ENCODE results near the gene CDK10. TPM values are rescaled to one million over a fixed set of nuclear protein-coding genes. Genes with fewer than 3 reads are reported as not detected.
"Not testable (repeated sequence)": the region's sequence is repeated elsewhere in the genome, so short reads cannot be mapped to it uniquely, and the experiment has no call there.

The CDK10 gene
- total RNA-seq, 1 donor from 2014 or later = 83.2 TPM

- H3K9me3 Mint-ChIP-seq (ENCODE audit: unreplicated experiment) = no peaks in the 10 kb centered on the region
- DNase-seq (ENCODE audit: low spot score) = peak; percentile 91
Observed at GRCh38 chr16:89657442-89658220, 28.9 kb upstream of the CDK10 start, which contains the start of the genes CHMP1A and SPATA33. CHMP1A (minus strand) TSS chr16:89657708; CDS start chr16:89657588, 120 bp downstream. SPATA33 (plus strand) TSS chr16:89657836; CDS start chr16:89657912, 76 bp downstream.

DNA sequence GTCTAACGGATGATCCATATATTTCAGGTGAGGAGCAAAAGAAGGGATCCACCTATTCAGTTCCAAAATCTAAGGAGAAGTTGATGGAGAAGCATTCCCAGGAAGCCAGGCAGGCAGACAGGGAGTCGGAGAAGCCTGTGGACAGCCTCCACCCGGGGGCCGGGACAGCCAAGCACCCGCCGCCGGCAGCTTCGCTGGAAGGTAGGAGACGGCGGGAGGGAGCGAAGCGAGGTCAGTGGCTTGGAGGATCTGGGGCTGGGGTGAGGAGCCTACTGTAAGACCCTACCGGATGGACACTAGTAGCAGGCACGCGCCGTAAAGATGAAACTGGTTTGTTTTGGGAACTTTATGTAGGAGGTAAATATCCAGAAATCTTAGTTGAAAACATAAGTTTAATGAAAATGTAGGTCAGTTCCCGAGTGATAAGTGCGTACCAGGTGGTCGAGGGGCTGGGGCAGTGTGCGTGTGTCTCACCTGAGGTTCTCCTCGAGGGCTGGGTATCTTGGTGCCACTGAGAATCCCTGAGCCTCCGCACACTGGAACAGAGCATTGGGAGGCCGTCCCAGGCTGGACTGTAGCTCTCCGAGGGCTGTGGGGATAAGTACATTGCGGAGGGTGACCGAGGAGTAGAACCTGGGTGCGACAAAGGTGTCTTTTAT, 28.1 kb upstream of the CDK10 start:
- Mint-ChIP-seq H3K27ac (ENCODE audit: unreplicated experiment) (peak overlapping the region; percentile 61), H3K27me3 (ENCODE audit: unreplicated experiment) (peaks cover 12% of the 10 kb centered on the region)

More at GRCh38 chr16:89657442-89658220, 28.9 kb upstream of the CDK10 start, which contains the start of the genes CHMP1A and SPATA33:
- Mint-ChIP-seq H3K4me1 (ENCODE audit: unreplicated experiment) (peaks cover 8% of the 10 kb centered on the region), H3K27me3 (ENCODE audit: unreplicated experiment) (peaks cover 12% of the 10 kb centered on the region), H3K36me3 (ENCODE audit: low read depth, unreplicated experiment) (peaks cover 35% of the 10 kb centered on the region), H3K4me3 (ENCODE audit: unreplicated experiment) (peak within 1 kb of the TSS; percentile 97), H3K27ac (ENCODE audit: unreplicated experiment) (peak within 1 kb of the TSS; percentile 72)
- TF ChIP-seq CTCF (IDR thresholded peaks at IDR 0.05; ENCODE audit: unreplicated experiment) = no peak

DNA sequence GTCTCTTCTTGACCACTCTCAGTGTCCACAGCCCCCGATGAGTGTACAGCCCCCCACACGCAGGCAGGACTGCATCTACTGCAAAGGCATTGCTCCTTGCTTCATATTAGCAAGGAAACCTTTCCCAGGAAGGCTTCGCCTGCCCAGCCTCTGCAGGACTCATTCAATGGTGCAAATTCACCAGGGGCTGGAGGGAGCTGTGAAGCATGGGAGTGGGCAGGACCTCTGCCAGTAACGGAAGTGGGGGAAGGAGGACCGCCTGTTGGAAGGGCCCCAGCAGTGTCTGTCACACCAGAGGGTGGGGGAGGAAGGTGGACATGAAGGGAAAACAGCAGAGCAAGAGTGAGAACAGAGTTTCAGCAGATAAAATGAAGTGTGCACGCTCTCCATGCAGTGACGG, 26.3 kb upstream of the CDK10 start:
- H3K4me1 Mint-ChIP-seq (ENCODE audit: unreplicated experiment) = peaks cover 8% of the 10 kb centered on the region
- no peak overlapping the region for H3K27ac Mint-ChIP-seq (ENCODE audit: unreplicated experiment)
- no peak for TF ChIP-seq CTCF (IDR thresholded peaks at IDR 0.05; ENCODE audit: unreplicated experiment)
- peaks cover 48% of the 10 kb centered on the region for H3K36me3 Mint-ChIP-seq (ENCODE audit: low read depth, unreplicated experiment)
- no peak for DNase-seq (ENCODE audit: low spot score)
- peaks cover 15% of the 10 kb centered on the region for H3K27me3 Mint-ChIP-seq (ENCODE audit: unreplicated experiment)
- peak overlapping the region; percentile 53 for H3K4me3 Mint-ChIP-seq (ENCODE audit: unreplicated experiment)
- H3K9me3 Mint-ChIP-seq (ENCODE audit: unreplicated experiment) = no peaks in the 10 kb centered on the region

More for the DNA sequence above, 28.1 kb upstream of the CDK10 start:
- peaks cover 8% of the 10 kb centered on the region for H3K4me1 Mint-ChIP-seq (ENCODE audit: unreplicated experiment)
- no peaks in the 10 kb centered on the region for H3K9me3 Mint-ChIP-seq (ENCODE audit: unreplicated experiment)
- no peak for DNase-seq (ENCODE audit: low spot score)
- no peak for TF ChIP-seq CTCF (IDR thresholded peaks at IDR 0.05; ENCODE audit: unreplicated experiment)
- H3K36me3 Mint-ChIP-seq (ENCODE audit: low read depth, unreplicated experiment) = peaks cover 36% of the 10 kb centered on the region
- peak overlapping the region; percentile 97 for H3K4me3 Mint-ChIP-seq (ENCODE audit: unreplicated experiment)

- peaks cover 13% of the 10 kb centered on the region for H3K27me3 Mint-ChIP-seq (ENCODE audit: unreplicated experiment)
- H3K36me3 Mint-ChIP-seq (ENCODE audit: low read depth, unreplicated experiment) = peaks cover 54% of the 10 kb centered on the region
- H3K4me3 Mint-ChIP-seq (ENCODE audit: unreplicated experiment) = peak overlapping the region; percentile 53
- no peak overlapping the region for H3K27ac Mint-ChIP-seq (ENCODE audit: unreplicated experiment)
- H3K9me3 Mint-ChIP-seq (ENCODE audit: unreplicated experiment) = no peaks in the 10 kb centered on the region
- H3K4me1 Mint-ChIP-seq (ENCODE audit: unreplicated experiment) = peaks cover 6% of the 10 kb centered on the region
- TF ChIP-seq CTCF (IDR thresholded peaks at IDR 0.05; ENCODE audit: unreplicated experiment) = no peak
- no peak for DNase-seq (ENCODE audit: low spot score)
Observed at GRCh38 chr16:89661215-89661614, 25.3 kb upstream of the CDK10 start.

DNA sequence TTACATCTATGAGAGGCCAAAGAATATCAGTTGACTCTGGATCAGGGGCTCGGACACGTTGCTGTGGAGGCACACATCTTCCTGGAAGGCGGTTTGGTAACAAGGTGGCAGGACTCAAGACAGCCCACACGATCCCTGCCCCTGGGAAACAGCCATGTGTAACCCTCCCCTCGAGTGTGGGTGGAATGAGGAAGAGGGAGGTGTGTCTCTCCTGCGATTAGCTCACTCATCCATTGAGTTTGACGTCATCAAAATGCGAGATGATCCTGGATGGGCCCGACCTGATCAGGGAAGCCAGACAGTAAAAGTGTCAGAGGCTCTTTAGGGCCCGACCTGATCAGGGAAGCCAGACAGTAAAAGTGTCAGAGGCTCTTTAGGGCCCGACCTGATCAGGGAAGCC, 22.3 kb upstream of the CDK10 start:
- not testable (repeated sequence) for H3K9me3 Mint-ChIP-seq (ENCODE audit: unreplicated experiment); H3K4me1 Mint-ChIP-seq (ENCODE audit: unreplicated experiment); H3K27me3 Mint-ChIP-seq (ENCODE audit: unreplicated experiment); DNase-seq (ENCODE audit: low spot score); H3K27ac Mint-ChIP-seq (ENCODE audit: unreplicated experiment)
- Mint-ChIP-seq H3K36me3 (ENCODE audit: low read depth, unreplicated experiment) (peaks cover 59% of the 10 kb centered on the region), H3K4me3 (ENCODE audit: unreplicated experiment) (peak overlapping the region; percentile 50)

DNA sequence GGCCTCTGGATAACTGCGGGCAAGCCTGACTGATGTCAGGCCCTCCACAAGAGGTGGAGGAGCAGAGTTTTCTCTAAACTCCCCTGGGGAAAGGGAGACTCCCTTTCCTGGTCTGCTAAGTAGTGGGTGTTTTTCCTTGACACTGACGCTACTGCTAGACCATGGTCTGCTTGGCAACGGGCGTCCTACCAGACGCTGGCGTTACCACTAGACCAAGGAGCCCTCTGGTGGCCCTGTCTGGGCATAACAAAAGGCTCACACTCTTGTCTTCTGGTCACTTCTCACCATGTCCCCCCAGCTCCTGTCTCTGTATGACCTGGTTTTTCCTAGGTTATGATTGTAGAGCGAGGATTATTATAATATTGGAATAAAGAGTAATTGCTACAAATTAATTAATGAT, 19.5 kb upstream of the CDK10 start:
- H3K9me3 Mint-ChIP-seq (ENCODE audit: unreplicated experiment); DNase-seq (ENCODE audit: low spot score); H3K4me1 Mint-ChIP-seq (ENCODE audit: unreplicated experiment); H3K4me3 Mint-ChIP-seq (ENCODE audit: unreplicated experiment); H3K27me3 Mint-ChIP-seq (ENCODE audit: unreplicated experiment); H3K27ac Mint-ChIP-seq (ENCODE audit: unreplicated experiment): not testable (repeated sequence)
- H3K36me3 Mint-ChIP-seq (ENCODE audit: low read depth, unreplicated experiment) = peaks cover 42% of the 10 kb centered on the region
